Esophagus muscularis mucosa (tissue), 3 donors: ENCODE data around the gene ISL1.

Source experiments
- POLR2A ChIP-seq: fragments of 450-650 bp; IDR thresholded peaks from one replicate; pipeline ENCODE4 v1.6.1; 2017; ENCODE audit warnings: antibody characterized with exemption, moderate library complexity, mild to moderate bottlenecking, low read depth
- POLR2AphosphoS5 ChIP-seq, 2 donors: sonication (generic); formaldehyde crosslinking; IDR thresholded peaks; one replicate each; pipeline ENCODE4 v1.6.1; 2017; ENCODE audit warnings: antibody characterized with exemption in 2 of 2
- TF ChIP-seq, protein P1 (sequence below), 3 experiments: fragments of 200-600 bp in 2 of 3; fragments of 450-650 bp in 1 of 3; sonication (generic) in 2 of 3; IDR thresholded peaks; one replicate each; pipeline ENCODE4 v1.5.1; 2017 to 2019; ENCODE audit warnings: antibody characterized with exemption in 3 of 3, mild to moderate bottlenecking in 2 of 3, moderate library complexity in 1 of 3

DNA sequence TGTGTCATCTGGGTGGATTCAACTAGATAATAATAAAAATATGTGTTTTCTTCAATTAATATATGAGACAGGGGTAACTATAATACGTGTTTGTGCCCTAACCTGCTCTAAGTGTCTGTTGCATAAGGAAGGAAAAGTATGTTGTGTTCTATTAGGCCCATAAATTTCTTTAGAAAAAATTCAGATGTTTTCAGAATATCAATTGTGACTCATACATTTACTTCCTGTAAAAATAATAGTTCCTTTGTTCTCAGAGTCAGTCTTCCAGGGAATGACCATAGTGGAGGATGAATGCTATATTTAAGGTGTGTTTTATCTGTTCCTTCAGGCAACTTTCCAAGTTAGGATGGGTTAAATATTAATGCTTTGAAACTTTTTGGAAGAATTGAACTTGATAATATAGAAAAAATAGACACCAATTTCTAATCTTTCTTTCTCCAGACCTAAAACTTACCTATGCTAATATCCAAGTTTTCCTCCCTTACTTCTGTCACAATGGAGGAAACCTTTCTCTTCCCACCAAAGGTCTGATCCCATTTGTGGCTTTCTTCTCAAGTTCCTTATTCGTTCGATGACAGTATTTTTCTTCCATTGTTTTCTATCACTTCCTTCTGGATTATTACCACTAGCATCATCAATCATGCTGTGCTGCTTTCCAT is 49.9 kb downstream of the ISL1 start:
- TF ChIP-seq, protein P1, sequence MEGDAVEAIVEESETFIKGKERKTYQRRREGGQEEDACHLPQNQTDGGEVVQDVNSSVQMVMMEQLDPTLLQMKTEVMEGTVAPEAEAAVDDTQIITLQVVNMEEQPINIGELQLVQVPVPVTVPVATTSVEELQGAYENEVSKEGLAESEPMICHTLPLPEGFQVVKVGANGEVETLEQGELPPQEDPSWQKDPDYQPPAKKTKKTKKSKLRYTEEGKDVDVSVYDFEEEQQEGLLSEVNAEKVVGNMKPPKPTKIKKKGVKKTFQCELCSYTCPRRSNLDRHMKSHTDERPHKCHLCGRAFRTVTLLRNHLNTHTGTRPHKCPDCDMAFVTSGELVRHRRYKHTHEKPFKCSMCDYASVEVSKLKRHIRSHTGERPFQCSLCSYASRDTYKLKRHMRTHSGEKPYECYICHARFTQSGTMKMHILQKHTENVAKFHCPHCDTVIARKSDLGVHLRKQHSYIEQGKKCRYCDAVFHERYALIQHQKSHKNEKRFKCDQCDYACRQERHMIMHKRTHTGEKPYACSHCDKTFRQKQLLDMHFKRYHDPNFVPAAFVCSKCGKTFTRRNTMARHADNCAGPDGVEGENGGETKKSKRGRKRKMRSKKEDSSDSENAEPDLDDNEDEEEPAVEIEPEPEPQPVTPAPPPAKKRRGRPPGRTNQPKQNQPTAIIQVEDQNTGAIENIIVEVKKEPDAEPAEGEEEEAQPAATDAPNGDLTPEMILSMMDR (IDR thresholded peaks at IDR 0.05) = no peak
- TF ChIP-seq POLR2AphosphoS5 (IDR thresholded peaks at IDR 0.05) (no peak), POLR2A (no peak)
